Measurements from ENCODE around the gene CAMKK1. TPM values are rescaled to one million over a fixed set of nuclear protein-coding genes. Genes with fewer than 3 reads are reported as not detected.

The CAMKK1 gene
- total and polyA plus RNA-seq, 9 of the 15 experiments (the other 6 are each of a cell fraction or from before 2014, with no cell fraction given): 0.34 to 7.5 (median 4.9) TPM

DNA sequence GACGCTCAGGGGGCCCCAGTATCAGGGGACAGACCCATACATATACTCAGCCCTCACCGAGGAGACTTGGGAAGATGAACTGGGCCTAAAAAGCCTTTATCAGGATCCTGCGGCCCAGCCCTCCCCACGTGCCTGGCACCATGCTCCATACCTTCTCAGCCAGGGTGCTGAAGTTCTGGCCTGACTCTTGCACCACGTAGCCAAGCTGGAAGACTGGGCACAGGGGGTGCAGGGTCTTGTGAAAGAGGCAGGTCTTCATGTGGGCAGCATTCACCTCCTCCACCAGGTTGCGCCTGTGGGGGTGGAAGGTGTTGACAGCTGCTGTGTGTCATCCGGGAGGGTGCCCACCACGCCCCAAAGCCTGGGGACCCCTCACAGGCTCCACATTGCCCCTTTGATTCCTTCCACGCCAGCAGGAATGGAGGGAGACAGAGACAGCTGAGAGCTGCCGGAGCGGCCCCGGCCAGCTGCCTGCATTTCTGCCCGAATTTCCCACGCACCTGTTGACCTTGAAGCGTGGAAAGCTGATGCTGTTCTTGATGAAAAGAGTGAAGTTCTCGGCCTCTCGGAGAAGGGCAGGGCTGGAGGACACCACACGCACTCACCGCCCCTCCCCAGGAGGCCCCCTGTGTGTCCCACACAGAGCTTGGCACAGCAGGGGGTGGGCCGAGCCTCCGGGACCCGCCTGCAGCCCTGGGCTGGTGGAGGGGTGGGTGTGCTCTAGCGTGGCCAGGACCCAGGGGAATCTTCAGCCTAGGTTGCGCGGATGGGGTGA is 10.4 kb upstream of the CAMKK1 start:
- FAIRE-seq (no peak), DNase-seq (ENCODE audit: extremely low read depth in 1 of 4, low spot score in 3 of 4) (no peak), ATAC-seq (no peak; the same call in 1 of the 3 replicates)
- Histone ChIP-seq H3K79me2 (ENCODE audit: control insufficient read depth, insufficient read depth, low read length) (no peaks in the 10 kb centered on the region), H3K9me3 (replicated peaks; ENCODE audit: control insufficient read depth, insufficient read depth, low read depth, low read length) (no peaks in the 10 kb centered on the region), H3K4me3 (no peak overlapping the region), H3K27ac (ENCODE audit: extremely low read depth, low read depth, low read length) (no peak overlapping the region), H3K27me3 (ENCODE audit: control insufficient read depth in 2 of 2, insufficient read depth in 2 of 2, low read length in 2 of 2) (no peaks in the 10 kb centered on the region), H3K4me1 (replicated peaks in 1 of 2; ENCODE audit: control insufficient read depth in 2 of 2, insufficient read depth in 2 of 2, low read length in 2 of 2) (peaks cover 0 to 35% of the 10 kb centered on the region in 2 experiments; a peak in 2 of 5 replicates), H4K20me1 (replicated peaks; ENCODE audit: control insufficient read depth, insufficient read depth, low read length) (no peaks in the 10 kb centered on the region), H3K36me3 (ENCODE audit: control insufficient read depth, insufficient read depth, low read length) (no peaks in the 10 kb centered on the region), H3K9ac (ENCODE audit: insufficient read depth in 1 of 2, low read depth in 2 of 2, low read length in 2 of 2) (no peak overlapping the region; a peak in 1 of 4 replicates), H2AFZ (ENCODE audit: low read depth, low read length) (no peak overlapping the region), H3K9me1 (ENCODE audit: control insufficient read depth, insufficient read depth, low read length) (no peaks in the 10 kb centered on the region), H3K4me2 (ENCODE audit: insufficient read depth, low read length) (no peak overlapping the region)
- CTCF ChIA-PET (ENCODE audit: low intra/inter-chr PET ratio): no interaction called here
- TF ChIP-seq MED1 (CRISPR knock-in tag; IDR thresholded peaks at IDR 0.05; ENCODE audit: borderline replicate concordance): no peak
- TF ChIP-seq L3MBTL2 (IDR thresholded peaks at IDR 0.05): no peak
- TF ChIP-seq POLR2G (IDR thresholded peaks at IDR 0.05; ENCODE audit: low read depth, low read length): peak; percentile 36
- no peak for TF ChIP-seq BCOR (IDR thresholded peaks at IDR 0.05)
- 62% methylated on average over 15 of the region's 25 CpGs for WGBS (ENCODE audit: insufficient coverage, low coverage, missing lambda C conversion rate)
- in situ Hi-C loops (cut with MboI): no loop called here
- no TSS peak for BruUV-seq (replicated peaks)
- intact Hi-C loops (cut with micrococcal nuclease): loop anchor here (10.0 kb wide), 2 partner anchors 58 to 168 kb away; partner anchors contain the start of gene NCBP3
- POLR2A ChIA-PET: no interaction called here

DNA sequence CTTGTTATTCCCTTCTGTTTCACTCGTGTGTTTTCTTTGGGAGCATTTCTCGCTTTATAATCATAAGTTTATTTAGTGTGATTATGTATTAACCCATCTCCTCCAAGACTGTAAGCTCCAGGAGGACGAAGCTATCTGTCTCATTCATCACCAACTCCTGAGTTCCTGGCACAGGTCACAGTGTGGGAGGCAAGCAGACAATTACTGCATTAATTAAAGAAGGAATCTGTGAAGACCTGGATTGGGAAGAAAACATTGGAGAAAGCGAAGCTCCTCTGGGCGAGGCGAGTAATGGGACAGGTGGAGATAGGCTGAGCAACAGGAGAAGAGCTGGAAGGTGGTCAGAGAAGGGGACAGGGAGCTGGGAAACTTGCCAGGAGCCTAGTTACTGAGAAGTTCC is 7.8 kb upstream of the CAMKK1 start:
- intact Hi-C loops (cut with micrococcal nuclease): loop anchor here (10.0 kb wide), 2 partner anchors 56 to 166 kb away; partner anchors contain the start of gene NCBP3
- Histone ChIP-seq H3K9me3 (replicated peaks; ENCODE audit: control insufficient read depth, insufficient read depth, low read depth, low read length) (no peaks in the 10 kb centered on the region), H3K9ac (ENCODE audit: insufficient read depth in 1 of 2, low read depth in 2 of 2, low read length in 2 of 2) (no peak overlapping the region), H3K4me3 (no peak overlapping the region), H3K4me2 (ENCODE audit: insufficient read depth, low read length) (no peak overlapping the region), H2AFZ (ENCODE audit: low read depth, low read length) (no peak overlapping the region), H3K9me1 (ENCODE audit: control insufficient read depth, insufficient read depth, low read length) (no peaks in the 10 kb centered on the region), H3K27me3 (ENCODE audit: control insufficient read depth in 2 of 2, insufficient read depth in 2 of 2, low read length in 2 of 2) (no peaks in the 10 kb centered on the region), H3K36me3 (ENCODE audit: control insufficient read depth, insufficient read depth, low read length) (no peaks in the 10 kb centered on the region), H4K20me1 (replicated peaks; ENCODE audit: control insufficient read depth, insufficient read depth, low read length) (no peaks in the 10 kb centered on the region), H3K79me2 (ENCODE audit: control insufficient read depth, insufficient read depth, low read length) (no peaks in the 10 kb centered on the region), H3K4me1 (replicated peaks in 1 of 2; ENCODE audit: control insufficient read depth in 2 of 2, insufficient read depth in 2 of 2, low read length in 2 of 2) (peaks cover 0 to 33% of the 10 kb centered on the region in 2 experiments; a peak in 2 of 5 replicates), H3K27ac (ENCODE audit: extremely low read depth, low read depth, low read length) (no peak overlapping the region)
- in situ Hi-C loops (cut with MboI): no loop called here
- no TSS peak for BruUV-seq (replicated peaks)
- POLR2A ChIA-PET: interaction anchor here (0.6 to 1.7 kb wide), 2 partner anchors 11 to 60 kb away, joined by 3 to 4 read pairs; no protein-coding TSS in a partner anchor
- CTCF ChIA-PET (ENCODE audit: low intra/inter-chr PET ratio): no interaction called here
- DNase-seq (ENCODE audit: extremely low read depth in 1 of 4, low spot score in 3 of 4): no peak
- 32% methylated on average over 6 of the region's 6 CpGs for WGBS (ENCODE audit: insufficient coverage, low coverage, missing lambda C conversion rate)
- peak; percentile 29 for FAIRE-seq
- ATAC-seq: no peak
- TF ChIP-seq, protein P1, sequence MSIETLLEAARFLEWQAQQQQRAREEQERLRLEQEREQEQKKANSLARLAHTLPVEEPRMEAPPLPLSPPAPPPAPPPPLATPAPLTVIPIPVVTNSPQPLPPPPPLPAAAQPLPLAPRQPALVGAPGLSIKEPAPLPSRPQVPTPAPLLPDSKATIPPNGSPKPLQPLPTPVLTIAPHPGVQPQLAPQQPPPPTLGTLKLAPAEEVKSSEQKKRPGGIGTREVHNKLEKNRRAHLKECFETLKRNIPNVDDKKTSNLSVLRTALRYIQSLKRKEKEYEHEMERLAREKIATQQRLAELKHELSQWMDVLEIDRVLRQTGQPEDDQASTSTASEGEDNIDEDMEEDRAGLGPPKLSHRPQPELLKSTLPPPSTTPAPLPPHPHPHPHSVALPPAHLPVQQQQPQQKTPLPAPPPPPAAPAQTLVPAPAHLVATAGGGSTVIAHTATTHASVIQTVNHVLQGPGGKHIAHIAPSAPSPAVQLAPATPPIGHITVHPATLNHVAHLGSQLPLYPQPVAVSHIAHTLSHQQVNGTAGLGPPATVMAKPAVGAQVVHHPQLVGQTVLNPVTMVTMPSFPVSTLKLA (conservative IDR thresholded peaks at IDR 0.05): no peak
- TF ChIP-seq ZNF324 (CRISPR knock-in tag; IDR thresholded peaks at IDR 0.05) (no peak), SMAD1 (IDR thresholded peaks at IDR 0.05; ENCODE audit: low read depth, low read length, partially characterized antibody) (no peak), LARP7 (IDR thresholded peaks at IDR 0.05) (no peak), TCF7 (IDR thresholded peaks at IDR 0.05; ENCODE audit: borderline replicate concordance) (no peak), MYNN (IDR thresholded peaks at IDR 0.05) (no peak), MYNN (CRISPR knock-in tag; IDR thresholded peaks at IDR 0.05) (no peak), NCOR1 (IDR thresholded peaks at IDR 0.05) (no peak)
- TF ChIP-seq, protein P2, sequence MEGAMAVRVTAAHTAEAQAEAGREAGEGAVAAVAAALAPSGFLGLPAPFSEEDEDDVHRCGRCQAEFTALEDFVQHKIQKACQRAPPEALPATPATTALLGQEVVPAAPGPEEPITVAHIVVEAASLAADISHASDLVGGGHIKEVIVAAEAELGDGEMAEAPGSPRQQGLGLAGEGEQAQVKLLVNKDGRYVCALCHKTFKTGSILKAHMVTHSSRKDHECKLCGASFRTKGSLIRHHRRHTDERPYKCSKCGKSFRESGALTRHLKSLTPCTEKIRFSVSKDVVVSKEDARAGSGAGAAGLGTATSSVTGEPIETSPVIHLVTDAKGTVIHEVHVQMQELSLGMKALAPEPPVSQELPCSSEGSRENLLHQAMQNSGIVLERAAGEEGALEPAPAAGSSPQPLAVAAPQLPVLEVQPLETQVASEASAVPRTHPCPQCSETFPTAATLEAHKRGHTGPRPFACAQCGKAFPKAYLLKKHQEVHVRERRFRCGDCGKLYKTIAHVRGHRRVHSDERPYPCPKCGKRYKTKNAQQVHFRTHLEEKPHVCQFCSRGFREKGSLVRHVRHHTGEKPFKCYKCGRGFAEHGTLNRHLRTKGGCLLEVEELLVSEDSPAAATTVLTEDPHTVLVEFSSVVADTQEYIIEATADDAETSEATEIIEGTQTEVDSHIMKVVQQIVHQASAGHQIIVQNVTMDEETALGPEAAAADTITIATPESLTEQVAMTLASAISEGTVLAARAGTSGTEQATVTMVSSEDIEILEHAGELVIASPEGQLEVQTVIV (CRISPR knock-in tag; IDR thresholded peaks at IDR 0.05; ENCODE audit: borderline replicate concordance): no peak
